Smooth muscle cell of the umbilical artery (primary cell): ENCODE measurements around the gene SLC1A2. TPM values are rescaled to one million over a fixed set of nuclear protein-coding genes. Genes with fewer than 3 reads are reported as not detected.

Experiments used
- total RNA-seq: library from RNA; depleted of rRNA; stranded (reverse); fragments of >200 nt; gene quantifications from 2 replicates; pipeline ENCODE4 v1.2.3, GENCODE V29; 2014

SLC1A2 gene
- total RNA-seq: 0.30 and 0.32 TPM in 2 replicates

GRCh38 chr11:35419184-35419829, at the start of gene SLC1A2:
SLC1A2 (minus strand) TSS chr11:35419558; CDS start chr11:35418966, 592 bp downstream.

Other genes starting within 250 kb of the SLC1A2 start
- 46.2 and 224 TPM in 2 replicates for gene PAMR1, start 106.1 kb upstream of the SLC1A2 start, total RNA-seq
- gene FJX1, start 198.9 kb upstream of the SLC1A2 start, total RNA-seq: 13.7 and 33.4 TPM in 2 replicates
- 11.6 and 32.1 TPM in 2 replicates for gene TRIM44, start 243.2 kb upstream of the SLC1A2 start, total RNA-seq